A673 (cell line): ENCODE data around the gene VPS26C. TPM values are rescaled to one million over a fixed set of nuclear protein-coding genes. Genes with fewer than 3 reads are reported as not detected.

Source experiments
- BruUV-seq: library from RNA; stranded (reverse); fragments of 400-500 nt; replicated peaks from 2 replicates; lab custom pipeline; 2021; lab: Mats Ljungman, UMichigan
- CTCF ChIA-PET: fragments of 300-600 bp; sonication (Branson Sonifier 250); formaldehyde crosslinking; loops from one replicate; lab custom pipeline; 2022; ENCODE audit warnings: antibody characterized with exemption; lab: Charles Lee
- POLR2A ChIA-PET: fragments of 300-600 bp; sonication (Branson Sonifier 250); formaldehyde crosslinking; loops from one replicate; lab custom pipeline; 2022; ENCODE audit warnings: antibody characterized with exemption; ENCODE audit not compliant: low non-redundant PET; lab: Charles Lee
- DNase-seq: peaks from one replicate; pipeline ENCODE4 v3.0.0-alpha.2; 2015; ENCODE audit warnings: low spot score
- H3K27ac ChIP-seq: fragments of 200-600 bp; sonication (generic); 2 replicates; pipeline ENCODE4 v1.5.1; 2016; ENCODE audit warnings: mixed run types, low read depth, mild to moderate bottlenecking, mixed read lengths, antibody characterized with exemption, low read length; ENCODE audit not compliant: poor library complexity, severe bottlenecking
- H3K27me3 ChIP-seq: fragments of 200-600 bp; sonication (generic); replicated peaks from 2 replicates; pipeline ENCODE4 v1.6.1; 2017; ENCODE audit warnings: mixed run types, low read depth, mild to moderate bottlenecking, mixed read lengths, antibody characterized with exemption, low read length; ENCODE audit not compliant: insufficient read depth, poor library complexity
- H3K36me3 ChIP-seq: fragments of 200-600 bp; sonication (generic); 2 replicates; pipeline ENCODE4 v1.6.1; 2016; ENCODE audit warnings: mixed run types, mild to moderate bottlenecking, mixed read lengths, antibody characterized with exemption, low read length; ENCODE audit not compliant: insufficient read depth, poor library complexity, severe bottlenecking
- H3K4me1 ChIP-seq: fragments of 200-600 bp; sonication (generic); 2 replicates; pipeline ENCODE4 v1.6.1; 2017; ENCODE audit warnings: mixed run types, mild to moderate bottlenecking, mixed read lengths, antibody characterized with exemption, low read length; ENCODE audit not compliant: insufficient read depth, poor library complexity, severe bottlenecking
- H3K4me3 ChIP-seq: fragments of 200-600 bp; sonication (generic); 2 replicates; pipeline ENCODE4 v1.5.1; 2016; ENCODE audit warnings: low read depth, mixed run types, mild to moderate bottlenecking, mixed read lengths, low read length; ENCODE audit not compliant: poor library complexity, severe bottlenecking
- H3K9me3 ChIP-seq: fragments of 200-600 bp; sonication (generic); 2 replicates; pipeline ENCODE4 v1.6.1; 2016; ENCODE audit warnings: mixed run types, low read depth, mild to moderate bottlenecking, mixed read lengths, antibody characterized with exemption, low read length; ENCODE audit not compliant: poor library complexity, severe bottlenecking
- CTCF ChIP-seq: fragments of 300-800, 200-600 bp; sonication (generic); conservative IDR thresholded peaks from 2 replicates; pipeline ENCODE4 v1.5.1; 2017; ENCODE audit warnings: low read depth, mild to moderate bottlenecking, antibody characterized with exemption, low read length, moderate library complexity, mixed read lengths
- EZH2 ChIP-seq: fragments of 200-600 bp; sonication (generic); IDR thresholded peaks from 2 replicates; pipeline ENCODE4 v1.6.1; 2017; ENCODE audit warnings: borderline replicate concordance, low read depth, mild to moderate bottlenecking, mixed read lengths, antibody characterized with exemption, low read length; ENCODE audit not compliant: poor library complexity, severe bottlenecking
- intact Hi-C: fragments of 100-400 bp; cut with micrococcal nuclease; formaldehyde crosslinking; loops from one replicate; pipeline ENCODE4 v1.10.0; 2022; ENCODE audit not compliant: unreplicated experiment
- total RNA-seq: library from RNA; stranded (reverse); gene quantifications from 2 replicates; pipeline ENCODE4 v1.2.3, GENCODE V29; 2021

VPS26C gene
- total RNA-seq, 1 experiment from 2014 or later = 45.3 TPM

GRCh38 chr21:37237346-37237745 lies 29.8 kb downstream of the VPS26C start:
- no peak for DNase-seq
- CTCF ChIA-PET = no interaction called here
- H3K36me3 ChIP-seq = peaks cover 8% of the 10 kb centered on the region
- no peak overlapping the region for H3K27ac ChIP-seq
- H3K4me1 ChIP-seq = no peaks in the 10 kb centered on the region
- H3K27me3 ChIP-seq = no peaks in the 10 kb centered on the region
- intact Hi-C loops = no loop called here
- TF ChIP-seq CTCF = no peak
- TF ChIP-seq EZH2 = no peak
- H3K4me3 ChIP-seq = no peak overlapping the region
- H3K9me3 ChIP-seq = no peaks in the 10 kb centered on the region
- no TSS peak for BruUV-seq
- POLR2A ChIA-PET = no interaction called here

- Histone ChIP-seq H3K27ac (no peak overlapping the region), H3K9me3 (no peaks in the 10 kb centered on the region), H3K4me3 (no peak overlapping the region), H3K36me3 (peaks cover 19% of the 10 kb centered on the region), H3K4me1 (no peaks in the 10 kb centered on the region), H3K27me3 (no peaks in the 10 kb centered on the region)
- TF ChIP-seq EZH2 (no peak), CTCF (no peak)
- no TSS peak for BruUV-seq
- DNase-seq = no peak
- intact Hi-C loops = no loop called here
- POLR2A ChIA-PET = no interaction called here
- CTCF ChIA-PET = no interaction called here
Measured at GRCh38 chr21:37233551-37234146, 33.5 kb downstream of the VPS26C start.

- BruUV-seq = no TSS peak
- no peak overlapping the region for H3K27ac ChIP-seq
- DNase-seq = no peak
- ChIA-PET CTCF (interaction anchor here (0.6 kb wide), 1 partner anchor 121 kb away, joined by 5 read pairs; no protein-coding TSS in a partner anchor), POLR2A (interaction anchor here (0.6 kb wide), 1 partner anchor 353 kb away, joined by 5 read pairs; no protein-coding TSS in a partner anchor)
- H3K36me3 ChIP-seq = peaks cover 18% of the 10 kb centered on the region
- intact Hi-C loops = no loop called here
- no peak for TF ChIP-seq EZH2
- TF ChIP-seq CTCF = no peak
- no peak overlapping the region for H3K4me3 ChIP-seq
- H3K9me3 ChIP-seq = no peaks in the 10 kb centered on the region
- H3K27me3 ChIP-seq = no peaks in the 10 kb centered on the region
- no peaks in the 10 kb centered on the region for H3K4me1 ChIP-seq
Measured at GRCh38 chr21:37232274-37233018, 34.7 kb downstream of the VPS26C start.
